ENCODE data around the gene ANKRD55.

Gene ANKRD55

GRCh38 chr5:56072863-56073766, 160.0 kb downstream of the ANKRD55 start:
- no peak for DNase-seq

DNA sequence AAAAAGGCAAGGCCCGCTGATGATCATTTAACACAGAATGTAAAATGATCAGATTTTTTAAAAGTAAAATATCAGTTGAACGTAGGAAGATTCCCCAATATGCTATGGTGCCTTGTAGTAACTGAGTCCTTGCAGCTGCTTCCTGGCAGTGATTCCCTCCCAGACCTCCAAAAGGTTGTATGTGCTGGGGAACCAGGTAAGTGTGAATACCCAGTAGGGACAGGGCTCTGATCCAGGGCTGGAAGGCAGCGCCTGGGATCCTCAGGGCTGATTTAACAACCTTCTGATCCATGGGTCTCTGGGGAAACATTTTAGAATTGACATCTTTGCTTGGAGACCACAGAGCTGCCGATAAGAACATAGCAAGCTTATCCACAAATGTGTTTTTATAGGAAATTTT, 161.7 kb downstream of the ANKRD55 start:
- DNase-seq = no peak

GRCh38 chr5:56070851-56071465, 162.2 kb downstream of the ANKRD55 start:
- no peak for DNase-seq

GRCh38 chr5:56069652-56070226, 163.4 kb downstream of the ANKRD55 start:
- DNase-seq = no peak

DNA sequence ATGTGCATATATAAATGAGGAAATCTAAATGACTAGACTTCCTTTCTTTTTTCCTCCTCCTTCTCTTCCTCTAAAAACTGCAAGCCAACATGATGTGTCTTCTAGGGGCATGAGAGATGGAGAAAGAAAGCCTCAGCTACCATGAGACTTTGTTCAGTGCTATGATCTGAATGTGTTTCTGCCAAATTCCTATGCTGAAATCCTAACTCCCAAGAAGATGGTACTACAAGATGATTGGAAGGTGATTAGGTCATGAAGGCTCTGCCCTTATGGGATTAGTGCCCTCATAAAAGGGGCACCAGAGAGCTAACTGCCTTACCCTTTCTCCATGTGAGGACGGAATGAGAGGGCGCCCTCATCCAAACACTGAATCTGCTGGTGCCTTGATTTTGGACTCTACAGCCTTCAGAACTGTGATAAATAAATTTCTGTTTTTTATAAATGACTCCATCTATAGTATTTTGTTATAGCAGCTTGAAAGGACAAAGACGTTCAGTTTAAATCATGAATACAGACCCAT, 166.1 kb downstream of the ANKRD55 start:
- DNase-seq = no peak

GRCh38 chr5:56064984-56065383, 168.1 kb downstream of the ANKRD55 start:
- no peak for DNase-seq

DNA sequence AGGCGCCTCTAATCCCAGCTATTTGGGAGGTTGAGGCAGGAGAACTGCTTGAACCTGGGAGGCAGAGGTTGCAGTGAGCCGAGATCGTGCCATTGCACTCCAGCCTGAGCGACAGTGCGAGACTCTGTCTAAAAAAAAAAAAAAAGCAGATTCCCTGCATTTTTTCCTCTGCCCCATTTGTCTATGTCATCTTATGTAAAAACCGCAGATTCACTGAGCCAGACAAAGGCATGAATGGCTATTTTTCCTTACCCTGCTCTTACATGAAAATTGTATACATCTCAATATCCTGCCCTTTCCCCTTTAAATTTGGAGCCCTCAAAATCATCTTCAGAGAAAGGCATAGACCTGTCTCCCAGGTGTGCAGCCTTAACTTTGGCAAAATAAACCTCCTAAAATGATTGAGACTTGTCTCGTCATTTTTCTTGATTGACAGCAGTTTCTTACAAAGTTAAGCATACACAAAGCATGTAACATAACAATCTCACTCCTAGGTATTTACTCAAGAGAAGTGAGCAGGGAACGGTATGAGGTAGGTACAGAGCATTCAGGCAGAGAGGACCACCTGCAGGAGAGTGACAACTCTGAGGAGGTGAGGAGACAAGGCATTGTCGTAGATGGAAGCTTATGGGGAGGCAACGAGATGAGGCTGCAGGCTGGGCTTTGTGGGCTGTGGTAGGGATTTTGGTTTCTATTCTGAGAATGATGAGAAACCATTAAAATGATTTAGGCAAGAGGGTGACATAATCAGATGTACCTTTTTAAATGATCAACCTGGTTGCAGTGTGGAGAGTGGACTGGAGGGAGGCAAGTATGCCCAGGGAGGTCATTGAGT, 172.6 kb downstream of the ANKRD55 start:
- DNase-seq = peak; percentile 4

- no peak for DNase-seq
These were observed 173.3 kb downstream of the ANKRD55 start for GRCh38 chr5:56059854-56060253.

DNA sequence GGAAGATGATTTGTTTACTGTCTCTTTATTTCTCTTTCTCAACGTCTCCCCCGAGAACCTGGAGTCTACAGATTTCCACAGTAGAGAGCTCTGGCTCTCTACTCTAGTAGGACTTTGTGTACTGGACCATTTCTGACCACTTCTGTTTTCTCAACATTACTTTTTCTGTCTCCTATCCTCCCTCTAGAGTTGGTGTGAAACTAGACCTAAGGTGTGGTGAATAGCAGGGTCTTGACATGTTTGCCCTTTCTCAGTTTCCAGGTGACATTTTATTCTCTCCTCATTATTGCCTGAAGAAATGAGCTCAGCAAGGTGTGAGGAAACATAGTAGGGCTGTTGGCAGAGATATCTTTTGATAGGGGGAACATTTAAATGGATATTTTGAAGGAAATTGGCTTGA, 176.3 kb downstream of the ANKRD55 start:
- no peak for DNase-seq

- no peak for DNase-seq
These were observed 177.3 kb downstream of the ANKRD55 start for GRCh38 chr5:56055859-56056258.

DNA sequence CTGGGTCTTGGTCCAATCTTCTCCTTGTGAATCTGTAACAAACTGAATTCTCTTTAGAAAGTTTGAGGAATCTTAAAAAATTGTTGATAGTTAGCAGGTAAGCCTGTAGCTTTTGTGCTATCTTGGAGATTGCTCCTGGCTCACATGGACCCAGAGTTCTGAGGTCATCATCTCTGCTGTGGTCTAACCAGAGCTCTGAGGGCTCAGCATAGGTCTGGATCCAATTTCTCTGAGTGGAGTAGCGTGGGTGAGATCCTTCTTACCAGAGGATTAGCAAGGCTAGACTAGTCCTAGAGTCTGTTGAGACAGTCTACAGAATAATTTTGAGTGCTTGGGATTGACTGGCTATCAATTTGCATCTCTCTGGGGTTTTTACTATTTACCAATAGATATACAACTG, 177.8 kb downstream of the ANKRD55 start:
- no peak for DNase-seq

DNA sequence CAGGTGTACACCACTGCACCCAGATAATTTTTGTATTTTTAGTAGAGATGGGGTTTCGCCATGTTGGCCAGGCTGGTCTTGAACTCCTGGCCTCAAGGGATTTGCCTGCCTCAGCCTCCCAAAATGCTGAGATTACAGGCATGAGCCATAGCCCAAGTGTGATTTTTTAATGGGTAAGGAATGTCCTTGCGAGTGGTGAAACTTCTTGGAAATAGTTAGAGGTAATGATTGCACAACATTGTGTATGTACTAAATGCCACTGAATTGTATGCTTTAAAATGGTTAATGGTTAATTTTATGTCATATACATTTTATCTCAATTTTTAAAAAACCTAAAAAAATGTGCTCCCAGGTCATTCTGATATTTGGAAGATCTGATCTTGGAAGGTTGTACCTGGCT, 178.5 kb downstream of the ANKRD55 start:
- DNase-seq = no peak

DNA sequence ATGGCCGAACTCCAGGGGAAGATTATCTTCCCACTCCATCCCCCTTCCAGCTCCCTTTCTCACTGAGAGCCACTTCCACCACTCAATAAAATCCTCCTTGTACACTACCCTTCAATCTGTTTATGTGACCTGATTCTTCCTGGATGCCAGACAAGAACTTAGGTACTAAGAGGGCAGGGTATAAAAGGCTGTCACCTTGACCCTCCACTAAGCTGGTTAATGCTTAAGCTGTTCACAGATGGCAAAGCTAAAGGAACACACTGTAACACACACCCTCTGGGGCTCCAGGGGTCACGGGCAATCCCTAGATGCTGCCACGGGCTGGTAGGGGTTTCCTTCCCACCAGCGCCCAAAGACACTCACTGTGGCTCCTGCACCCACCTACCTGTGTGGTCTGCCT, 179.8 kb downstream of the ANKRD55 start:
- DNase-seq = no peak

DNA sequence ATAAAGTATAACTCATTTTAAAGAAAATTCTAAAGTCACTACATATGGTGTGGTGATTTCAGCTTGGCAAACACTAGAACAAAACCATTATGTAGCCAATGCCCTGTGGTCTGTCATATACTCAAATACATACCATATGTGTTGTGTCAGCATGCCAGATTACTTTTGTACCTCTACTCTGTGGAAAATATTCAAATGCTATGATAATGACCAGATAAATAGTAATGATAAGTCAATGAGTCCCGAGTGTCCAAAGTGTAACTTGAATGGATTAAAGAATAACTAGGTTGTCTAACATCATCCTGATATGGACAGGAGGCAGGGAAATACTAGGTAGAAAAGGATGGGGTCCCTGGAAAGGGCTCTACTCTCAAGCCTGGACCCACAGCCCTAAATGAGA, 180.4 kb downstream of the ANKRD55 start:
- no peak for DNase-seq

DNA sequence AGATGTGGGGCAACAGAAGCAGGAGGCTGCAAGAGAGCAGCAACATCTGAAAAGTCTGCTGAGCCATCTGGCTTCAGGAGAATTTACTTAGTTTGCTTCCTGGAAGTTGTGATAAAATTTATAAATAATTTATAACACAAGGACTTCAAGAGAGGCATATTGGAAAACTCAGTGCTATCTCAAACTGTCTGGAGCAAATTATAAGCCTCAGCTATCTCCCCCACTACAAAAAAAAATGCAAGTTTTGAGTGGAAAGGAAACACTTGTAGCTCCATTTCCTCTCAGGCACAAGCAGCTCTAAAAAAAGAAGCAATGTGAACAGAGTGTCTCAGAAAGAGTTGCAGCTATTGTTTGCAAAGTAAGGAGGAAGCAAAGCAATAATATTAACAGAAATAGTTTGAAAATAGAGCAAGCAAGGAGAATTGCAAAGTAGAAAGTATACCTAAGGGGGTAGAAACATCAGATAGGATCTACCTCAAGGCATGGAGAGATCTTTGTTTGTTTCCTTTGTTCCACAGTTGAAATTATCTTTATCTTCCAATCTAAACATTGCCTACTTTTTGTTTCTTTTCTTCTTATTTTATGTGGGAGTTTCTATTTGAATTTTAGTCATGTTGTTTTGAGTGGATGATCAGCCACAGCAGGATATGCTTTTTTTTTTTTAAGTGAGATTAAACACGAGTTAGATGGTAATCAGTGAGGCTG, 182.4 kb downstream of the ANKRD55 start:
- DNase-seq = no peak
